GM21717 (cell line): ENCODE measurements around the gene NDUFB10.

Experiments used
- ATAC-seq: cut with Tn5 transposase; IDR thresholded peaks from one replicate; pipeline ENCODE4 v1.9.1; 2021; ENCODE audit warnings: mild to moderate bottlenecking, moderate library complexity; ENCODE audit not compliant: unreplicated experiment

NDUFB10 gene

GRCh38 chr16:1998852-1999801 is 39.8 kb downstream of the NDUFB10 start:
- ATAC-seq: no peak

DNA sequence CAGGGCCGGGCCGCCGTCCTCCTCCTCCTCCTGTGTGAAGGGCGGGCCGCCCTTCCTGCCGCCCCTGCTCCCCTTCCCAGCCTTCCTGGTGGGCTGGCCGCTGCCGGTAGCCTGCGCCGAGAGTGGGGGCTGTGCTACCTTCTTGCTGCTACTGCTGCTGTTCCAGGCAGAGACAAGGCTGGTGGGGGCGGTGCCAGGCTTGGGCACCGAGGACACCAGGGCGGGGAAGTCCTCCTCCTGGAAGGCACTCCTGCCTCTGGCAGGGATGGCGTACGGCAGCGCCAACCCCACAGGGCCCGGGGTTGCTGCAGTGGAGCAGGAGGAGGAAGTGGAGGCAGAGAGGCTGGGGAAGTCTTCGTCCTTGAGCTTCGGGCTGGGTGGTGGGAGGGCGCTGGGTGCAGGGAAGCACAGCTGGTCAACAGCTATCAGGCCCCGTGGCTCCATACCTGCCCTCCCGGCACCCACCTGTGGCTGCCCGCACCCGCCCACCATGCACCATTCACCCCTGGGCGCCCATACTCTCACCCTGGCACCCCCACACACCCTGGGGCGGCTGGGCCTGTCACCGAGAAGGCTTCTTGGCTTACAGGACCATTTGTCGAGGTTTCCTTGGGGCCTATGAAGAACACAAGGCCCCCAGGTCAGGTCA is 40.7 kb downstream of the NDUFB10 start:
- ATAC-seq: no peak

- ATAC-seq: no peak
Measured at GRCh38 chr16:2001035-2001434, 41.7 kb downstream of the NDUFB10 start.

DNA sequence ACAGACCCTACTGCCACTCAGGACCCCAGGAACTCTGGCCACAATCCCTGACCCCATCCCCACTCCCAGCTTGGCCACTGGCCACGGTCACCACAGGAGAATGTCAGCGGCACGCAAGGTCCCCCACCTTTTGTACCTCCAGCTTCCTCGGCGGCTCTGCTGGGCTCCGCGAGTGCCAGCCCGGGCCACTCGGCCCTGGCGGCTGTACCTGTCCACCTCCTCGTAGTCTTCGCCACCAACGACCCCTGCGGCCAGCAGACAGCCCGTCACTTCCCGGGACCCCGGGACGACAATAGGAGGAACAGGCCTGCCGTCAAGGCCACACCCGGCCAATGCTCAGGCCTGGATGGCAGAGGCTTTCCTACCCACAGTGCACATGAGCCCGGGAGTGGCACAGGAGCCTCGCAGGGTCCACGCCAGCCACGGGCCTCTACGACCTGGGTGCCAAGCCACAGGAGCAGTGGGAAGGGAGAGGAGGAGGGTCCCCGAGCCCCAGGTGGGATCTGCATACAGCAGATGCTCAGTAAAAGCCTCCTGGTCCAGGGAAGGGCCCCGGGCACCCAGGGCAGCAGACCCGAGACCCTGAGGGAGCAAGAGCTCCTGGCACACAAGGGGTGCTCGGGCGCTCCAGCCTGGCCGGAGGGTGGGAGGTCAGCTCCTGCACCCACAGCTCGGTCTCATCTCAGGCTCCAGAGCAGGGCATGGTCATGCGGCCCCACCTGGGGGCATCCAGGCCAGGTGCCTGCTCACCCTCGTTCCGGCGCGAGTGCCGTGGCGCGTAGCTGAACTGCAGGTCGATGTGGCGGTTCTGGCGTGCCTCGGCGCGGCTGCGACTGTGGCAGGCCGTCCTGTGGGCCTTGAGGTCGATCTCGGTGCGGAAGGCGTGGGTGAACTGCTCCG is 42.4 kb downstream of the NDUFB10 start:
- ATAC-seq: no peak

DNA sequence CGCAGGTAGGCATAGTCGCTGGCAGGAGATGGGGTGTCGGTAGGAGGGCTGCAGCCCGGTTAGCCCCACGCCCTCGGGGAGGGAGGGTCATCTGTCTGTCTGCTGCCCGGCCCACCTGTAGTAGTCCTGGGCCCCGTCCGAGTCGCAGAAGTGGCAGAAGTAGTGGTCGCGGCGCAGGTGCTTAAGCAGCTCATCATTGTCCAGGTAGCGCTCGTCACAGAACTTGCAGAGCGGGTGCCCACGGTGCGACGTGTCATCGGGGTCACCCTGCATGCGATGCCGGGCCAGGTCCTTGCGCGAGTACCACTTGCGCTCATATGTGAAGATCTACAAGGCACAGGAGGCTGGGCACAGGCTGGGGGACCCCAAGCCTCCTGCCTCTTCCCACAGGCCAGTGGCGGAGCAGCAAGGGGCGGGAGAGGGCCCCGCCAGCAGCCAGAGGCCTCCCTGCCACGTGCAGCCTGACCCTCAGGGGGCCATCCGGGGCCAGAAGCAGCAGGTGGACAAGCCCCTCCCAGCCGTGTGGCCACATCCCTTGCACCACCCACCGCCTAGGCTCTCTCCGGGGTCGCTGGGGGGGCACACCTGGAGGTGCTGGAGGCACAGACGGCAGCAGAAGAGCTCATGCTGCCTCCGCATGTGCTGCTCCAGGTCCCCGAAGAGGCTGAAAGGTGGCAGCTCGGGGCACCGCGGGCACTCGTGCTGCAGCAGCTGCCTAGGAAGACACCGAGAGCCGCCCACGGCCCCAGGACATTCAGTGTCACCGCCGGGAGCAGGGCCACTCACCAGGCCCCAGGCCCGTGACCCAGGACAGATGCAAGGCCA is 43.3 kb downstream of the NDUFB10 start:
- ATAC-seq: no peak

- no peak for ATAC-seq
Measured at GRCh38 chr16:2003231-2003826, 44.0 kb downstream of the NDUFB10 start.

- ATAC-seq: peak; percentile 41
Measured at GRCh38 chr16:2003827-2004641, 44.7 kb downstream of the NDUFB10 start.

DNA sequence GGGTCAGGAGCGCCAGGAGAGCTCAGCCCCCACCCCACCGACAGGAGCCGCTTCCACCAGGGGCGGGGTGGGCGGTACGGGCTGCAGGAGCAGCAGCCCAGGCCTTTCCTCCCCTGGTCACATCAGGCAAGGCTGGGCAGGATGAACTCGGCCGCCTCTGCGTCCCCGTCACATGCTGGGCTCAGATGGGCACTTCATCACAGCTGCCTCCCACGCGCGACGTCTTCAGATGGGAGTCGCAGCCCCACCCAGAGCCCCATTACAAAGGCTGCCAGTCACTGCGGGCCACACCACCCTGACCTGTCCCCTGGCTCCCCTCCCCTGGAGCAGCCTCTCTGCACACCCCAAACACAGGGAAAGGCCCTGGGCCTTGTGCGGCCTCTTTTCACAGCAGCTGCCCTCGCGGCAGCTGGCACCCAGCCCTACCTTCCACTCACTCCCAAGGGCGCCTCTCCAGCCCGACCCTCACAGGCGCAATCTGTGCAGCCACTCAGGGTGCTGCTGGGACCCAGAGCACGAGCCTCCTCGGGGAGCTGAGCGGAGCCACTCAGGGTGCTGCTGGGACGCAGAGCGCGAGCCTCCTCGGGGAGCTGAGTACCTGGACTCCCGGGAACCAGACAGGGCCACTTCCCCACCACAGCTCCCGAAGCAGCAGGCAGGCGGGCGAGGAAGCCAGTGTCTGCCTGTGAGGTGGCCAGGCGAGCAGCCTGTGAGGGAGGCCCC is 45.6 kb downstream of the NDUFB10 start:
- no peak for ATAC-seq

DNA sequence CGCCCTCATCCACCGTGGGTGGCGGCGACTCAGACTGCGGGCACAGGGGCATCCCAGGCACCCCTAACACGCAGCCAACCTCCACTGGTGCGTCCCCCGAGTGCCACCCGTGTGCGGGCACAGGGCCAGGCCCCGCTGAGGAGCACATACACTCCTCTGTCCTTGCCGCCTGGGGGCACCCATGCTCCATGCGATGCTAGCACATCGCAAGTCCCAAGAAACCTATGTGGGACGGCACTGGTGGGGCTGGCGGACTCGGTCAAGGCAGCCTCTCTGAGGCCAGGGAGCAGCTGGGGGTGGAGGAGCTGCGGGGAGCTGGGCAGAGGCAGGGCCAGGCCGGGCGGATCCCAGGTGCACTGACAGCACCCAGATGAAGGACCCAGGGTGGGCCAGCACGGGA is 46.3 kb downstream of the NDUFB10 start:
- no peak for ATAC-seq

- no peak for ATAC-seq
Measured at GRCh38 chr16:2006317-2006716, 47.0 kb downstream of the NDUFB10 start.

GRCh38 chr16:2007081-2007836 is 47.9 kb downstream of the NDUFB10 start:
- no peak for ATAC-seq

DNA sequence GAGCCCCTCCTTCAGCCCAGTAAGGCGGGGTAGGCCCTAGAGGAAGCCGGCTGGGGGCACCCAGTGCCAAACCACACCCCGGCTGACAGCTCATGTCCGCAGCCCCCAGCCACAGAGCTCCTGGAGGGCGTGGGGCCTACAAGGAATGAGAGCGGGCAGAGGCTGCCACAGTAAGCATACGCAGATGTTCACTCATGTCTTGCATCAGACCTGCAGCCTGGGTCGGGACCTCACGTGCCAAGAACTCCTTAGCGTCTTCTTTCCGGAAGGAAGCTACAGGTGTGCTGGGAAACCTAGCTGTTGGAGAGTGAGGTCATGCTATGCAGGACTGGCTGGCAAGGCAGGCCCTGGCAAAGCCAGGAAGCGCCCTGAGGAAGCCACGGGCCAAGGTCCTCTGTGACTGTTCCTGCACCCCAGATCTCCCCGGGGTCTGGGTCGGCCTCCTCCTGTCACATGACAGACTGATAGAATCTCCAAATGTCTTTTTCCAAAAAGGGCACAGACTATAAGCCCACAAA is 48.7 kb downstream of the NDUFB10 start:
- no peak for ATAC-seq

- no peak for ATAC-seq
Measured at GRCh38 chr16:2008631-2009163, 49.4 kb downstream of the NDUFB10 start.

DNA sequence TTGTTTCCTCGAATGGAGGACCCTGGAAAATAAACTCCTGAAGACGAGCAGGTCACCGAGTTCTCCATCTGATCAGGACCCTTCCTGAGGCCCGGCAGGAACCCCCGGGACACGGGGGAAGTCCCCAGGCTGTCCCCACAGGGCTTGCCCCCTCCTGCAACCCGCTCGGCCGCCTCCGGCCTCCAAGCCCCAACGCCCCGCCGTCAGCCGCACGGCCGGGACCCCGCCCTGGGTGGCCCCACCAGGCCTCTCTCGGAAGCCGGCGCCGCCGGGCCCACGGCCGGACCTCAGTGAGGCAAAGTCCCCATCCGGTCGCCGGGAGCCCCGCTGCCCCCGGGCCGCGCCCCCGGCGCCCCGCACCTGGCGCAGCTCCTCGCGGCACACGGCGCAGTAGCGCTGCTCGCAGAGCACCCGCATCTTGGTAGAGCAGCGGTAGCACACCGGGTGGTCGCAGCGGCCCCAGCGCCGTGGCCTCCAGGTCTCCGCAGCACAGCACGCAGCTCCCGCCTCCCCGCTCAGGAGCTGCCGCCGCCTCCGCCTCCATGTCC is 49.9 kb downstream of the NDUFB10 start:
- peak; percentile 20 for ATAC-seq

DNA sequence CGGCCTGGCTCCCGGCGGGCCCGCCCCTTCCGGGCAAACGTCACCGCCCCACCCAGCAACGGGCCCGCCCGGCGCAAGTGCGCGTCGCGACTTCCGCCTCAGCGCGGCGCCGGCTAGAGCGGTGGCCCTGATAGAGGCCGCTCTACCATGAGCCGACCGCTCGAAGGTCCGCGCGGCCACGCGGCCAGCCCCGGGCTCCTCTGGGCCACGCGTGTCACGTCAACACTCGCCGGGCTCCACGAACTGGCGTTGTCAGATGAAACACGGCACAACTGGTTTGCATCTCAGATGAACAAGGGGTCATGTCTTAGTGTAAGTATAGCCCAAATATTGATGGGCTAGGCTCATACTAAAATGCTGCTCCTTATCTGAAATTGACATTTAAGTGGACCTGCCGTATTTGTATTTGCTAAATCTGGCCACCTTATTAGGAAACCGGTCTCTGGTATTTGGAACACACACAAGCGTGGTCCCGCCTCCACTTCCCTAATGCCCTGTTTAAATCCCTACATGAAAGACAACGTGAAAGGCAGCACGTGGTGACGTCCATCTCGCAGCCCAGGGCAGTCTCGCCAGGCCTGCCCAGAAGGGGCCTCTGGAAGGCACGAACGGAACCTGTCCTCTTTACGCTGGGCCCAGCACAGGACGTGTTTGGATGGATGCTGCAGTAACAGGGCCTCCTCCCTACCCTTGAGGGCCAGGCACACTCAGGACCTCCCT is 50.6 kb downstream of the NDUFB10 start, which contains the start of gene ZNF598:
Gene ZNF598 (minus strand): TSS at position 31 of the 720 bp plus-strand sequence.
- ATAC-seq: peak; percentile 66
